ENCODE measurements around the gene HAUS3.

- no peak for TF ChIP-seq CTCF (IDR thresholded peaks at IDR 0.05)
- TF ChIP-seq POLR2A (IDR thresholded peaks at IDR 0.05) = no peak
These were observed 15.6 kb upstream of the HAUS3 start for GRCh38 chr4:2257361-2258081.

Data from testis (tissue), 2 donors.